Measurements from ENCODE around the gene EDEM3.
A peak's percentile ranks its signal among the peaks of the same experiment; 100 is the strongest.
"Not testable (repeated sequence)": the region's sequence is repeated elsewhere in the genome, so short reads cannot be mapped to it uniquely, and the experiment has no call there.

The EDEM3 gene, protein sequence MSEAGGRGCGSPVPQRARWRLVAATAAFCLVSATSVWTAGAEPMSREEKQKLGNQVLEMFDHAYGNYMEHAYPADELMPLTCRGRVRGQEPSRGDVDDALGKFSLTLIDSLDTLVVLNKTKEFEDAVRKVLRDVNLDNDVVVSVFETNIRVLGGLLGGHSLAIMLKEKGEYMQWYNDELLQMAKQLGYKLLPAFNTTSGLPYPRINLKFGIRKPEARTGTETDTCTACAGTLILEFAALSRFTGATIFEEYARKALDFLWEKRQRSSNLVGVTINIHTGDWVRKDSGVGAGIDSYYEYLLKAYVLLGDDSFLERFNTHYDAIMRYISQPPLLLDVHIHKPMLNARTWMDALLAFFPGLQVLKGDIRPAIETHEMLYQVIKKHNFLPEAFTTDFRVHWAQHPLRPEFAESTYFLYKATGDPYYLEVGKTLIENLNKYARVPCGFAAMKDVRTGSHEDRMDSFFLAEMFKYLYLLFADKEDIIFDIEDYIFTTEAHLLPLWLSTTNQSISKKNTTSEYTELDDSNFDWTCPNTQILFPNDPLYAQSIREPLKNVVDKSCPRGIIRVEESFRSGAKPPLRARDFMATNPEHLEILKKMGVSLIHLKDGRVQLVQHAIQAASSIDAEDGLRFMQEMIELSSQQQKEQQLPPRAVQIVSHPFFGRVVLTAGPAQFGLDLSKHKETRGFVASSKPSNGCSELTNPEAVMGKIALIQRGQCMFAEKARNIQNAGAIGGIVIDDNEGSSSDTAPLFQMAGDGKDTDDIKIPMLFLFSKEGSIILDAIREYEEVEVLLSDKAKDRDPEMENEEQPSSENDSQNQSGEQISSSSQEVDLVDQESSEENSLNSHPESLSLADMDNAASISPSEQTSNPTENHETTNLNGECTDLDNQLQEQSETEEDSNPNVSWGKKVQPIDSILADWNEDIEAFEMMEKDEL

DNA sequence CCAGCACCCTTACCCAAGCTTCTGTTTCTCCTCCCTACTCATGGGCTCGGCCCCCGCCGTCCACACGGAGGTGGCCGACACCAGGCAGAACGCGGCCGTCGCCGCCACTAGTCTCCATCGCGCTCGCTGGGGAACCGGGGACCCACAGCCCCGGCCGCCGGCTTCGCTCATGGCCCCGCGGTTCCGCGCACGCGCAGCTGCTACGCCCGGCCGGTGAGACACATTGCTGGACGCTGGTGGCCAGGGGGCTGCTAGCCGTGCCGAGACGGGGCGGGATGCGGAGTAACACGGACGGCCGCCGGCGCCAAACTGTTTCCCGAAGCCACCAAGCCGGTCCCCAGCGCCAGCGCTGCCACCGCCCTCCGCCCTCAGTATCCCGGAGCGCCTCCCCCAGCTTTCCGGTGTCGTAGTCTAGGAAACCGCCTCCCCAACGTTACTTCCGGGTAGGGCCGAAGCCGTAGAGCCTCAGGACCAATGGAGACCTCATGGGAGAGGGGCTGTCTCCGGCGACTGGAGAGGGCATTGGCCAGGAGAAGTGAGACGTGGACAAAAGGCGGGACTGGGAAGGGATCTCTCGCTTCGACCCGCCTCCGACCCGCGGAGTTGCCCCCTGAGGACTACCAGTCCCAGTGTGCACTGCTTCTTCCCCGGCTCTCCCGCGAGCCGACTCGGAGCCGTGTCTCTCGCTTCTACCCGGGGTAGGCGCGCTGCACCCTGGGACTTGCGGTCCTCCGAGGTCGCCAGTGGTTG lies at the start of gene EDEM3:
TSS of gene EDEM3 (minus strand) at position 383 of the 750 bp plus-strand sequence. CDS start at position 171, 212 bp downstream.
- DNase-seq: peak; percentile 99

DNA sequence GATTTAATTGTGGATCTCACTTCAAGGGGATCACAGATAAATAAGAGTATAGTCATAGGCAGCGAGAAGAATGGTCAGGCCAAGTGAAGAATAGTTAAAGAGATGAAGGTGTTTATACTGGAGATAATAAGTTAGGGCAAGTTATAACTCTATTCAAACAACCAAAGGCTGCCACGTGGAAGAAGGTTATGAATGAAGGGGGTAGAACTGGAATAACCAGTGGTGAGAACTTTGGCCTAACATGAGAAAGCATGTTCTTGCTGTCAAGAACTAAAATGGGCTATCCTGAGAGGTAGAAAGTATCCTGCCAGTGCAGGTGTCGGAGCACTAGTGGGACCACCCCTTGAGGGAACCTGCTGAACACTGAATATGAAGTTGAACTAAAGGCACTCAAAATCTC lies 49.6 kb upstream of the EDEM3 start:
- DNase-seq: no peak

DNA sequence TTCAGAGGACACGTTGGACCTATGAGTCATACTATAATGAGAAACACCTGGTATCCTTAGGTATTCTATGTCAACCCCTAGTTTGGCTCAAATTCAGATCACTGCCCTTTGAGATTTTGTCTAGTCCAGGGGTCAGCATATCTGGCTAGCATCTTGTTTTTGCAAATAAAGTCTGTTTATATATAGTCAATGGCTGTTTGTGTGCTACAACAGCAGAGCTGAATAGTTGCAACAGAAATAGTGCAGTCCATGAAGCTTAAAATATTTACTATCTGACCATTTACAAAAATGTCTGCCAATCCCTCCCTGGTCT lies 48.5 kb upstream of the EDEM3 start:
- no peak for DNase-seq

DNA sequence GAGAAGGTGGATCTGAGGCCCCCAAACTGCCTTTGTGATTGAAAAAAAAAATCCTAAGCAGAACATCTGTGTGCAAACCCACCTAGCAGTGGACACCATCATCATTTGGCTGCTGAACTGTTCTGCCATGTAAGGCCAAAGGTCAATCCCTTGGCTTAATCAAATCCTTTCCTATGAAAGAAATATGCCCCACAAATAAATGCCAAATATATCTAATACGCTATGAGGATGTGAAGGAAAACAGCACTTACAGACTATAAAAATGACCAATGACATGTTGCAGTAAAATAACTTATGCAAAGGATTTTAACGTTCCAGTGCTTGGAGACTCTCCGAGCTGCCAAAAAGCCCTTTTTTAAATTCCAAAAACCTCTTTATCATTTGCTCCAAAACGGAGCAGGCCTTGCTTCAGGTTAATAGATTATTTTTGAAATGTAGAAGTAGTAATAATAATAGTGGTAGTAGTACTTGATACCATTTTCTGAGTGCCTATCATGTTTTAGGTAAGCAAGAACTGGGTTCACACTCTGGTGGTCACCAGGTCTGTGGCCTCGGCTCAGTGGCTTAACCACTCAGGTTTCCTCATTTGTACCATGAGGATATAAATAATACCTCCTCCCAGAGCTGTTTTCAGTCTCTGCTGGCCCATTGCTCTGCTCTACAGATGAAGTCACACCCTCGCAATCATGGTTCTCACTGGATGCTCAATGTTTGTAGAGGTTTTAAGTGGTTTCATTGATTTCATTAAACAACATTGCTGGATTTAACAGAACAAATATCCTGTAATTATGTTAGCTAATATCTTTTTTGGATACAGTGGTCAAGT lies 47.9 kb upstream of the EDEM3 start:
- no peak for DNase-seq

DNA sequence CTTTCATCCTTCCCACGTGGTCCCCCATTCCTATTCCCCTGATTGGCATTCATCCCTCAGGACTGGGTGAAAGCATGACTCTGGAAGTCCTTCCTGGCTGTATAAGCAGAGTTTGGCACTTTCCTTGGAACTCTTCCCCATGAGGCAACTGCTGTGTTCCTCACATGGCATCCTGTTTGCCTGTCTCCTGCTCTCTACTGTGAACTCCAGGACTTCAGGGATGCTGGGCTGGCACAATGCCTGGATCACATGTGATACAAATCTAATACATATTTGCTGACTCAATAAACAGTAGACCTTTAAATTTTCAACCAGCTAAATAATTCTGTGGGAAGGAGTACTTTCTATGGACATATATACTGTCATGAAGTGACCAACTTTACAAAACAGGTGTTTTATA lies 46.8 kb upstream of the EDEM3 start:
- no peak for DNase-seq

DNA sequence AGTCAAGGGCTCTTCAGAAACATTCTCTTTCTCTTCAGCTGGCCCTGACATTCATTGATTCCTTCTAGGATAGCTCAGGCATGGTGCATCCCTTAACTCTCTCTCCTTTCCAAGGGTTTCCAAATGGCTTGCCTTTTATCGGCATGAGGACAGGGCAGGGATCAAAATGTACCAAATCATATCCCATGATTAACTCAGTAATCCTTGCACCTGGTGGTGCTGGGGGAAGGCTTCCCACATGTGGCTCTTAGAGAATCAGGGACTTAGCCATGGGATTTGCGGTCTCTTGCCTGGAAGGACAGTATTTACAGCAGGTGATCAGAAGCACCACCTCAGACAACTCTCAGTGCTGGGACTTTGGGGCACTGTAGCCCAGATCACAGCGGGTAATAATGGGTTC lies 46.2 kb upstream of the EDEM3 start:
- DNase-seq: no peak

DNA sequence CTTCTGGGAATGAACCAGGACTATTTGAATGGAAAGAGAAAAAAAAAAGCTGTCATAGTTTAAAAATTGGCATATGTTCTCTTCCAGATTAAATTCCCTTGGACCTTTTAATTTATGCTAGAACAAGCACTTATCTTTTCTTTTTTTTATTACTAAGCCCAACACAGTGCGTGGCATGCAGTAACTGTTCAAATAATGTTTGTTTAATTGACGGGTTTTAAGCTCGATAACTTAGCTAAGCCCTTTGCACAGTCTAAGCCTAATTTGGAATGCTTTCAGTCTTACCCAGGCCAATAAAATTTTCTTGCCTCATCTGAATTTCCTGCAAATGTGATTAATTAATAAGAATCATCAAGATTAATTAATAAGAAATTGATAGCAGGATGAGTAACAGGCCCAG lies 39.3 kb upstream of the EDEM3 start:
- no peak for DNase-seq

DNA sequence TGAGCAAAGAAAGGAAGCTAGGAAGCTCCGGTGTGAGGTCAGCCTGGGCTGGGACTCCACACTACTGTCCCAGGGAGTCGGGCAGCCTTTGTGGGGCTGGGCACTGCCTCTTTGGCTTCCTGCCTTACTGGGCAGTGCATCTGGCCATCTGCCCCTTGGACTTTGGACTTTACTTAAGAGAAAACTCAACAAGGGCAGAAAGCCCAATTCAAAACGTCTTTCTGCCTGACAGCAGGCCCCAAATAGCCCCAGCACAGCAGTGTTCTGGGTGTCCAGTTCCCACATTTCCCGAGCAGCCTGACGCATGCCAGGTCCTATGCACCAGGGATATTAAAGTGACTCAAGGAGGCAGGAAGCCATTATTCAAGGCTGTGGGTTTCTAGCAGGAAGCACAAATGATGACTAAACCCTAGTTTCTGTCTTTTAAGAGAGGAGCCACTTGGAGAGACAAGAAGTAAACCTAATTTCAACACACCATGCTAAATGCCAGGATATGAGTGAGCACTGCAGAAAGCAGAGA lies 37.9 kb upstream of the EDEM3 start:
- DNase-seq: no peak

DNA sequence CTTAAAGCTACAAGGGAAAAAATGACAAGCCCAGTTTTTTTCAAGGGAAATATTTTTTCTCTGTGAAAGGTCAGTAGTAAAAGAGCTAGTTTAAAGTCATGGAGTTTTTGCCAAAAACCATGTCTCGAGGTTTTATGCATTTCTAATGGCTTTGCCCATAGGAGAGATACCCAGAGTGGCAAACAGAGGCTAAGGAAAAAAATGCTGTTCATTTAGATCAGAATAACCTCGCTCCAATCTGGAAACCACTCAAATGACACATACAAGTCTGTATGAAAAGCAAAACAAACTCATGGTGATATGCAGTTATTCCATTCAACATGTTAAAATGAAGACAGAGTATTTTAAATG lies 36.9 kb upstream of the EDEM3 start:
- no peak for DNase-seq

DNA sequence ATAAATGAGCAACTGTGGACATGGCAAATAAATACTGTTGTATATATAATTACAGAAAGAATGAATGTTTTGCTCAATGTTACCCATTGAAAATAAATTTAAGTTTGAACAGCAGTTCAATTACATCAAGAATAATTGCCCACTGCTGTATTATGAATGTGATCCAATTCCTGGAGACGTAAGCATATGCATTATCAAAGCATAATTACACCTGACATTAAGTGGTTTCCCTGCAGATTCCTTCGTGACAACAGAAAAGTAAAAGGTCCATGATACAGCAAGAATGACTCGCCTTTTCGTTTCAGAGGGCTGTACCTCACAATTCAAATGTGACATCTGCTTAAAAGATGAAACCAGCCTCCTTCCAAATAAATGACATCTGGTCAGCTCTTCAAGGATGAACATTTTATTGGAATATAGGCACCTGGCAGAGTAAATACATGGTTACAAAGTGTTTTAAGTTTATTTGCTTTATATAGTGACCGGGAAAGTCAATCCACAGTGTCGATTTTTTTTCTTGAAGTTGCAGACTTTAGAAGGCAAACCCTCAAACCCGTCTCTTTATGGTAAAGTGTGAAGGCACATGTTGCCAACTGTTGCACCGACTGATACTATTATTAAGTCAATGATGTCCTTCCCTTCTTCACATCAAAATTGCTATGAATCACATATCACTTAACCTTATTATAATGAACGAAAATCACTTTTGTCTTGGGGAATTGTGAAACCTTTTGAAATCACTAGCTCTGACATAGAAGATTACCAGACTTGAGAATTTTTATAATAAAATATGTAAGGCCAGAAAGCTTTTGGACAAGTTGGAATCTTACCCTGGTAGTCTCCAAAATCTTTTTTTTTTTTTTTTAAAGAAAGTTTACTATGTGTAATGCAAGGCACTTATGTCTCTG lies 36.2 kb upstream of the EDEM3 start:
- DNase-seq: no peak

DNA sequence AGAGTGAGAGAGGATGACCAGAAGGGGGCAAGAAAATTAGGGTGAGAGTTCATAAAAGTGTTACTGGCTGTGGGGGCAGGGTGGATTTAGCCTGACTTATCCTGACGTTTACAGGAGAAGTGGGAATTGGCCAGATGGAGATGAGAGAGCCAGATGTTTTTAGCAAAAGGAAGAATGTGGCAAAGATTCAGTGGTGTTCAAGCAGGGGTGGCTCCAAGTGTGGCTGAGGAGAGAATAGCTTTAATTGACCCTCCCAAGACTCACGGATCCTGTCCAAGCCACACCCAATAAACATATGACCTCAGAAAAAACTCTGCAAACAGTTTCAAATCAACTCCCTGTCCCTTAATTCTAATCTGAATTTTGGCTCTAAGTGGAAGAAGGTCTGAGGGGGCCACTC lies 35.2 kb upstream of the EDEM3 start:
- no peak for DNase-seq

DNA sequence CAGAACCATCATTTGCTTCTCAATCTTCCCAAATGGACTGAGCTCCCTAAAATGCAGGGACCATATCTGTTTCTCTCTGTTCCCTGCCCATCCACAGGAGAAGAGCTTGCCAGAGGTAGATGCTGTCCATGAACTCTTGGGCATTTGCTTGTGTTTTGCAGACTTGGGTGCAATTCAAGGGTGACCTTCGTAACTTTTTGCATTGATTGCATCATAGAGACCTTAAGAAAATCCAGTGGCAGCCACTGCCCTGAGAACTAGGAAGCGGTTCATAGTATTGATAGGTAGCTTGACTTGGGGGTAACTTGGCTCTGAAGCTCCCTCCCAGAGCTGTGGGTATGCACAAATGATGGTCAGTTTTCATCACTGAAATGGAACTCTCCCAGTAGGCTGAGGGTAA lies 34.3 kb upstream of the EDEM3 start:
- no peak for DNase-seq

DNA sequence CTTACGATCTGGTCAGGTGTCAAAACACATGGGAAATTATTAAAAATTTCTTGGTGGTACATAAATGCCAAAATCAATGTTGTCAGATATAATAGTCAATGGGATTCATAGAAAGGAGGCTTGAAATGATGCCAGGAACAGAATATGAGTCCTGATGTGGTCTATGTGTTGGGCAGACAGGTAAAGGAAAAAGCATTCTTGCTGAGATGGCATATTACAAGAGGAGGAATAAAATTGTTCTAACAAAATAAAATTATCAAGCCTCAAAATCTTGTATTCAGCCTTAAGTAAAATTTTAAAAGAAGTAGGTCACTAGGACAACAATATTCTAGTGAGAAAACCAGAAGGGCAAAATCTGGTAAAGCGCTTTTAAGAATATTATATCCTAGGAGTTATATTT lies 30.9 kb upstream of the EDEM3 start:
- DNase-seq: no peak

DNA sequence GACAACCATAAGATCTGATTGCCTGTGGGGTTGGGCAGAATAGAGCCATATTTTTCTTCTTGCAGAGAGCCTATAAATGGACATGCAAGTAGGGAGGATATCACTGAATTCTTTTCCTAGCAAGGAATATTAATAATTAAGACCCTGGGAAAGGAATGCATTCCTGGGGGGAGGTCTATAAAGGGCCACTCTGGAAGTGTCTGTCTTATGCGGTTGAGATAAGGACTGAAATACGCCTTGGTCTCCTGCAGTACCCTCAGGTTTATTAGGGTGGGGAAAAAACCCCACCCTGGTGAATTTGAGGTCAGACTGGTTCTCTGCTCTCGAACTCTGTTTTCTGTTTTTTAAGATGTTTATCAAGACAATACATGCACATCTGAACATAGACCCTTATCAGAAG lies 29.1 kb upstream of the EDEM3 start:
- DNase-seq: not testable (repeated sequence)

DNA sequence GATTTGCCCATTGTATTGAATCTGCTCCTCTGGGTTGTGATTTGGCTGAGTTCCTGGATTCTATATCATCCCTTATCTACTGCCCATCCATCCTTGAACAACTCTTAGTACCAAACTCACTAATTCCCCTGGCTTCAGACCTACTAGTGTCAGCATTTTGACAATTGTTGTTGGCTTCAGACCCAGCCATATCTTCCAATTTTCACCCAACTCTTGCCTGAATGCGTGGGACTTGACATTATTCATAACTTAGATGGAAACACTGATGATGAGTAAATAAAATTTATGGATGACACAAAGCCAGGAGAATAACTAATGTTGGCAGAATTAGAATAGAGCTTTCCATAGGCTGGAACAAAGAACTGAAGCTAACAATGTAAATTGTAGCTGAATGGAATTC lies 27.3 kb upstream of the EDEM3 start:
- DNase-seq: no peak

DNA sequence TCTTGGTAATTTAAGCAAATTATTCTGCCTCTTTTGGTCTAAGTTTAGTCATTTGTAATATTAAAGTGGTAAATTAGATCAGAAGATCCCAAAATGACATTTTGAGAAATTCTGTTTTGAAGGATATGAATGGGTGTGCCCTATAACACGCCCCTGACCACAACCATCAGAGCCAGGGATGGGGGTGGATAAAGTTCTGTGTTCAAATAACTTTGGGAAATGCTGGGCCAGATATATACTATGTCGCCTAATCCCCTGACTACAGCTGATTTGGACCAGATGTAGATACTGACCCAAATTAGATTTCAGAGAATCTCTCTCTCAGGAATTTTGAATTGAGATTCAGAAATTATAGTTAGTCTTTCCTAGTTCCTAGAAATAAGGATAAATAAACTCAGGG lies 21.2 kb upstream of the EDEM3 start:
- DNase-seq: no peak

DNA sequence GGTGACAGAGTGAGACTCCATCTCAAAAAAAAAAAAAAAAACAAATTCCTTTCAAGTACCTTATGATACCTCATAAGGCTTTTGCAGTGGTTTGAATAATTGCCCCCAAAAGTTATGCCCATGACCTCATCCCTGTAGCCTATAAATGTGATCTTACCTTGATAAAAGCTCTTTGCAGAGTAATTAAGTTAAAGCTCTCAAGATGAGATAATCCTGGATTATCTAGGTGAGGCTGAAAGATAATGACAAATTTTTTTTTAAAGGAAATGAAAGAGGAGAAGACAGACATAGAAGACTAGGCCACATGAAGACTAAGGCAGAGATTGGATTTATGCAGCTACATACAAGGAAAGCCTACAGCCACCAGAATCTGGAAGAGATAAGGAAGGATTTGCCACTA lies 20.7 kb upstream of the EDEM3 start:
- no peak for DNase-seq

DNA sequence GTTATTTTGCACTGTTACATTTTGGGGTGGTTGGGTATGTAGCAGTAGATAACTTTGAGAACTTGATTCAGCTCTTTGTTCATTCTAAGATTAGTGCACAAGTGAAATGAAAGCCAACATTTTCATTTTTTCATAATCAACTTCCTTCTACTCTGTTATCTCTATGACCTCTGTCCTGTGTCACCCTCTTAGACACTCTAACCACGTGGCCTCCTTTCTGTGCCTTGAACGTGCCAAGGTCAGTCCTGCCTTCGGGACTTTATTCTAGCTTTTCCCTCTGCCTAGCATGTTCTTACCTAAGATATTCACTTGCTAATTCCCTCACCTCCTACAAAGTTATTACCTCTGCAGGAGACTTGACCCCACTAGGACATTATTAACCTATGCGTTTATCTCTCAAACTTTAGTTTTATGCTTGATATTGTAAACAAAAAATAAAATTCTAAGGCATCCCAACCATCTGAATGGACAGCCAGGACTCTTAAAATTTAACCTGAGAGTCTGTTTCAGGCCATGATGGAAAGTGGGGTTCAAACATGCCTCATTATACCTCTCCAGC lies 19.2 kb upstream of the EDEM3 start:
- DNase-seq: no peak

DNA sequence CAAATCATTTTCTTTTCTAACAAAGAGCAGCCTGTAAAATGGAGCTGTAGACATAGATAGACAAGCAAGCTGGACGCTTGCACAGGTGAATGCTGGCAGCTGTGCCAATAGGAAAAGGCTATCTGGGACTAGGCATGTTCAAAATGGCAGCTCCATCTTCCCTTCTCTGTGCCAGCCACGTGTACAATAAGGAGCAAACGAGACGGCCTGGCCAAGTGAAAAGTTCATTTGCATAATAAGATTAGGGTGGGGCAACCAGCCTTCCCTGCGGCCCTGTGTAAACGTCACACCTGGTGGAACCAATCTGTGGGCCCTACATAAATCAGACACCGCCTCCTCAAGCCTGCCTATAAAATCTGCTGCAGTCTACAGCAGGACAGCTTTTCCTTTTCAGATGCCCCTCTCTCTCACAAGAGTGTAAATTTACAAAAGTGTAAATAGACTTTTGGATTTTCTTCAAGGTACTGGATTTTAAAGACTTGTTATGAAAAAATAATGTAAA lies 16.6 kb upstream of the EDEM3 start:
- no peak for DNase-seq

DNA sequence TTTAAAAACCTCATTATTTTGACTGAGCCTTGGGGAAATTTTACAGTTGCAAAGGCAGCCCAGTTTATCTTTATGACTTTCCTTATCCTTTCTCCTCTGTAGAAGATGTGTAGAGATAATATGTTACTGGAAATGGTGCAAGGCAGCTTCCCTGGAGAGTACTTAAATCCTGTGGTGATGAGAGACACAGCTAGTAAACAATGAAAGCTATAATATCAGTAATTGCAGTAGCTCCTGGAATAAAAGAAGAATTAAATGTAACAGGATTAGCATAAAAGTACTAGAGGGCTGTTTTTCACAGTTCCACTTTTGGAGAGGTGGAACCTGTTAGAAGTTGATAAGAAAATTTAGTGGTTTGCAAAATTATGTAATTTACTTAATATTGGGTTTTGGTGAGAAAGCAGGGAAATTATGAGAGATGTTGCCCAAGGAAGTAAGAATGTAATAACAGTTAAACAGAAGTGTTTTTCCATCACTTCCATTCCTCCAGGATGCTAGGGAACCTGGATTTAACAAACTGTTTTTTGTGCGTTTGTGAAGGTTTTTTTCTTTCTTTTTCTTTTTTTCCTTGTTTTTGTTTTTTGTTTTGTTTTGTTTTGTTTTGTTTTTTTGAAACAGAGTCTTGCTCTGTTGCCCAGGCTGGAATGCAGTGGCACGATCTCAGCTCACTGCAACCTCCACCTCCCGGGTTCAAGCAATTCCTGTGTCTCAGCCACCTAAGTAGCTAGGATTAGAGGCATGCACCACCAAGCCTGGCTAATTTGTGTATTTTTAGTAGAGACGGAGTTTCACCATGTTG lies 15.7 kb upstream of the EDEM3 start:
- DNase-seq: no peak
